Endothelial cell of umbilical vein (primary cell): ENCODE measurements around the gene SPIRE2.

Experiments used
- JUN ChIP-seq: IDR thresholded peaks from 2 replicates; pipeline ENCODE4 v1.6.1; 2011; ENCODE audit warnings: borderline replicate concordance, low read depth; ENCODE audit not compliant: insufficient read length, insufficient read depth
- MYC ChIP-seq: IDR thresholded peaks from one replicate; pipeline ENCODE4 v1.6.1; 2011; ENCODE audit warnings: mild to moderate bottlenecking, low read depth, low read length
- TF ChIP-seq, protein P1 (sequence below): IDR thresholded peaks from 2 replicates; pipeline ENCODE4 v1.6.1; 2011; ENCODE audit not compliant: insufficient read depth, insufficient read length
- TF ChIP-seq, protein P2 (sequence below), 2 donors: IDR thresholded peaks; 1 replicate in 1 of 2; 2 replicates in 1 of 2; pipeline ENCODE4 v1.5.1; 2011; ENCODE audit warnings: low read length in 2 of 2, mild to moderate bottlenecking in 2 of 2, moderate library complexity in 2 of 2, control low read depth in 1 of 2, inconsistent platforms in 1 of 2, low read depth in 1 of 2; ENCODE audit not compliant: insufficient read depth in 1 of 2; ENCODE audit errors: extremely low read depth in 1 of 2

DNA sequence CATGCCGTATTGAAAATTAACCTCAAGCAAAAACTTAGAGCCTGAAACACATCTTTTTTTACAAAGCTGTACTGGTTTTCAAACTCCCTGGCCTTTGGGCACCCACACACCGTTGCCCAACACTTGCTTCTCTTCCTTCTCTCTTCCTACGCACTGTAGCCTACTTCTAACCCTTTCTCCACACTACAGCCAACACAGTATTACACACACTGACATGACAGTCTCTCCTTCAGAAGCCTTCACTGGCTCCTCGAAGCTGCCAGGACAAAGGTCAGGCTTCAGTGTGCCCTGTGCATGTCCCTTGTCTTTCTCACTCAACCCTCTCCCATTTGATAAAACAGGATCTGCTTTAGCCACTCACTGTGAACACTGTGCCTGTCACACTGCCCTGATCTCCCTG lies 19.8 kb upstream of the SPIRE2 start:
- no peak for TF ChIP-seq MYC
- TF ChIP-seq, protein P1, sequence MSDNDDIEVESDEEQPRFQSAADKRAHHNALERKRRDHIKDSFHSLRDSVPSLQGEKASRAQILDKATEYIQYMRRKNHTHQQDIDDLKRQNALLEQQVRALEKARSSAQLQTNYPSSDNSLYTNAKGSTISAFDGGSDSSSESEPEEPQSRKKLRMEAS, result no peak
- TF ChIP-seq, protein P2, sequence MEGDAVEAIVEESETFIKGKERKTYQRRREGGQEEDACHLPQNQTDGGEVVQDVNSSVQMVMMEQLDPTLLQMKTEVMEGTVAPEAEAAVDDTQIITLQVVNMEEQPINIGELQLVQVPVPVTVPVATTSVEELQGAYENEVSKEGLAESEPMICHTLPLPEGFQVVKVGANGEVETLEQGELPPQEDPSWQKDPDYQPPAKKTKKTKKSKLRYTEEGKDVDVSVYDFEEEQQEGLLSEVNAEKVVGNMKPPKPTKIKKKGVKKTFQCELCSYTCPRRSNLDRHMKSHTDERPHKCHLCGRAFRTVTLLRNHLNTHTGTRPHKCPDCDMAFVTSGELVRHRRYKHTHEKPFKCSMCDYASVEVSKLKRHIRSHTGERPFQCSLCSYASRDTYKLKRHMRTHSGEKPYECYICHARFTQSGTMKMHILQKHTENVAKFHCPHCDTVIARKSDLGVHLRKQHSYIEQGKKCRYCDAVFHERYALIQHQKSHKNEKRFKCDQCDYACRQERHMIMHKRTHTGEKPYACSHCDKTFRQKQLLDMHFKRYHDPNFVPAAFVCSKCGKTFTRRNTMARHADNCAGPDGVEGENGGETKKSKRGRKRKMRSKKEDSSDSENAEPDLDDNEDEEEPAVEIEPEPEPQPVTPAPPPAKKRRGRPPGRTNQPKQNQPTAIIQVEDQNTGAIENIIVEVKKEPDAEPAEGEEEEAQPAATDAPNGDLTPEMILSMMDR (IDR thresholded peaks at IDR 0.05; ENCODE audit: extremely low read depth in 1 of 2, insufficient read depth in 1 of 2, low read depth in 1 of 2, low read length in 2 of 2), result no peak
- TF ChIP-seq JUN, result no peak
